GM12878 (cell line): ENCODE results near the gene PRPSAP2. TPM values are rescaled to one million over a fixed set of nuclear protein-coding genes. Genes with fewer than 3 reads are reported as not detected.

Experiments used
- CHD1 ChIP-seq: IDR thresholded peaks from 2 replicates; pipeline ENCODE4 v1.6.1; 2012; ENCODE audit warnings: low read depth, low read length, improper control_type of control experiment
- CHD2 ChIP-seq: IDR thresholded peaks from 2 replicates; pipeline ENCODE4 v1.6.1; 2011; ENCODE audit warnings: low read depth, low read length, improper control_type of control experiment, borderline replicate concordance
- CHD4 ChIP-seq: fragments of 200-600 bp; sonication (generic); IDR thresholded peaks from 2 replicates; pipeline ENCODE4 v1.6.1; 2016; ENCODE audit warnings: mild to moderate bottlenecking
- CTCF ChIP-seq, 3 experiments: IDR thresholded peaks in 2 of 3; conservative IDR thresholded peaks in 1 of 3; 2 replicates each; pipeline ENCODE4 v1.5.1; 2011; ENCODE audit warnings: low read depth in 3 of 3, low read length in 3 of 3, mild to moderate bottlenecking in 3 of 3, control low read depth in 2 of 3, moderate library complexity in 2 of 3, inconsistent platforms in 1 of 3, mixed read lengths in 1 of 3; ENCODE audit not compliant: control insufficient read depth in 2 of 3, insufficient read depth in 1 of 3; ENCODE audit errors: extremely low read depth in 1 of 3
- HDAC2 ChIP-seq: fragments of 200-600 bp; sonication (generic); IDR thresholded peaks from 2 replicates; pipeline ENCODE4 v1.6.1; 2017
- JUND ChIP-seq: IDR thresholded peaks from 2 replicates; pipeline ENCODE4 v1.6.1; 2012; ENCODE audit warnings: low read depth, mild to moderate bottlenecking, low read length, improper control_type of control experiment, moderate library complexity
- KAT2A ChIP-seq: conservative IDR thresholded peaks from 2 replicates; pipeline ENCODE4 v1.6.1; 2011; ENCODE audit warnings: low read depth, low read length; ENCODE audit not compliant: control insufficient read depth
- MAX ChIP-seq: IDR thresholded peaks from 2 replicates; pipeline ENCODE4 v1.6.1; 2012; ENCODE audit warnings: low read depth, low read length, improper control_type of control experiment
- MEF2B ChIP-seq: fragments of 450-650 bp; IDR thresholded peaks from 2 replicates; pipeline ENCODE4 v1.6.1; 2018; ENCODE audit warnings: mild to moderate bottlenecking, moderate library complexity; ENCODE audit not compliant: partially characterized antibody, poor library complexity, severe bottlenecking
- MTA2 ChIP-seq: fragments of 450-650 bp; IDR thresholded peaks from 2 replicates; pipeline ENCODE4 v1.6.1; 2016; ENCODE audit warnings: low read depth, mild to moderate bottlenecking, moderate library complexity
- MXI1 ChIP-seq: fragments of 150-350 bp; IDR thresholded peaks from 2 replicates; pipeline ENCODE4 v1.6.1; 2011; ENCODE audit warnings: low read depth, mild to moderate bottlenecking, inconsistent platforms, low read length, improper control_type of control experiment
- NFIC ChIP-seq: IDR thresholded peaks from 2 replicates; pipeline ENCODE4 v1.6.1; 2012; ENCODE audit warnings: low read depth, mild to moderate bottlenecking, inconsistent platforms, low read length, moderate library complexity
- NR2F1 ChIP-seq: fragments of 450-650 bp; conservative IDR thresholded peaks from 2 replicates; pipeline ENCODE4 v1.6.1; 2017; ENCODE audit warnings: mild to moderate bottlenecking
- NRF1 ChIP-seq: conservative IDR thresholded peaks from 2 replicates; pipeline ENCODE4 v1.6.1; 2011; ENCODE audit warnings: mild to moderate bottlenecking, low read depth, low read length, improper control_type of control experiment
- POLR2AphosphoS5 ChIP-seq: IDR thresholded peaks from 2 replicates; pipeline ENCODE4 v1.6.1; 2011; ENCODE audit warnings: mild to moderate bottlenecking, low read length, inconsistent platforms
- RAD21 ChIP-seq: IDR thresholded peaks from 2 replicates; pipeline ENCODE4 v1.6.1; 2011; ENCODE audit warnings: mild to moderate bottlenecking, low read depth, low read length, moderate library complexity; ENCODE audit not compliant: insufficient read depth
- RAD51 ChIP-seq: fragments of 450-650 bp; IDR thresholded peaks from 2 replicates; pipeline ENCODE4 v1.6.1; 2016; ENCODE audit warnings: moderate library complexity, mild to moderate bottlenecking, inconsistent platforms
- SMARCA5 ChIP-seq: fragments of 450-650 bp; IDR thresholded peaks from 2 replicates; pipeline ENCODE4 v1.6.1; 2017; ENCODE audit warnings: mild to moderate bottlenecking
- SMC3 ChIP-seq: IDR thresholded peaks from 2 replicates; pipeline ENCODE4 v1.6.1; 2011; ENCODE audit warnings: low read length, improper control_type of control experiment, borderline replicate concordance
- SP1 ChIP-seq: IDR thresholded peaks from one replicate; pipeline ENCODE4 v1.6.1; 2011; ENCODE audit warnings: low read depth, low read length
- ZBTB33 ChIP-seq: fragments of 450-650 bp; IDR thresholded peaks from 2 replicates; pipeline ENCODE4 v1.6.1; 2017; ENCODE audit warnings: mild to moderate bottlenecking
- ZNF384 ChIP-seq: IDR thresholded peaks from 2 replicates; pipeline ENCODE4 v1.6.1; 2012; ENCODE audit warnings: low read depth, mild to moderate bottlenecking, low read length, improper control_type of control experiment, borderline replicate concordance
- ZNF592 ChIP-seq: fragments of 450-650 bp; IDR thresholded peaks from 2 replicates; pipeline ENCODE4 v1.6.1; 2017; ENCODE audit warnings: mild to moderate bottlenecking, moderate library complexity
- polyA plus RNA-seq, 11 experiments: library from polyadenylated mRNA; depleted of rRNA in 4 of 11; unstranded in 6 of 11; stranded (reverse) in 5 of 11; fragments of >200 nt; fragmentation: Nextera tagmentation in 4 of 11; fragmentation: Illumina TruSeq in 1 of 11; extraction: Ambion mirVana in 4 of 11; extraction: Trizol in 1 of 11; gene quantifications; 1 replicate in 1 of 11; 2 replicates in 10 of 11; pipeline versions ENCODE4 v1.2.1 to v1.2.3, GENCODE V29; 2011 to 2016; ENCODE audit warnings: inconsistent platforms in 2 of 11, missing spikeins in 2 of 11, low read depth in 1 of 11
- total RNA-seq, 4 experiments: library from RNA; depleted of rRNA in 3 of 4; stranded (reverse); fragments of >200 nt in 3 of 4; fragmentation: Illumina TruSeq in 1 of 4; extraction: Trizol in 1 of 4; gene quantifications; 2 replicates each; pipeline versions ENCODE4 v1.2.1 to v1.2.3, GENCODE V29; 2013 to 2021

Gene PRPSAP2
- total and polyA plus RNA-seq, 10 of the 15 experiments (the other 5 are each of a cell fraction or from before 2014, with no cell fraction given) = 33.2 to 102 (median 83.8) TPM

GRCh38 chr17:18960803-18961511, 103.0 kb downstream of the PRPSAP2 start (continued):
- TF ChIP-seq ZNF592 (no peak; the same call in 1 of the 2 replicates), NR2F1 (peak; percentile 87), RAD21 (peak; percentile 85), SMC3 (peak; percentile 90), NFIC (no peak), POLR2AphosphoS5 (no peak), CHD2 (peak; percentile 43; the same call in 1 of the 2 replicates), NRF1 (no peak), CTCF (IDR thresholded peaks at IDR 0.05 in 2 of 3, conservative IDR thresholded peaks at IDR 0.05 in 1 of 3; ENCODE audit: control insufficient read depth in 2 of 3, extremely low read depth in 1 of 3, insufficient read depth in 1 of 3, low read depth in 3 of 3, low read length in 3 of 3) (peak; percentile 93 to 95 (median 95); a peak in 5 of 6 replicates), MXI1 (no peak), MTA2 (no peak; the same call in 1 of the 2 replicates), SMARCA5 (peak; percentile 74), JUND (no peak), CHD4 (no peak), MEF2B (no peak), ZBTB33 (no peak), HDAC2 (no peak), CHD1 (no peak), RAD51 (peak; percentile 34; the same call in 1 of the 2 replicates), SP1 (no peak), KAT2A (no peak), MAX (peak; percentile 58; the same call in 1 of the 2 replicates), ZNF384 (no peak)
